SU-DHL-6 (cell line): ENCODE measurements around the gene NSD1.

Source experiments
- H2AFZ ChIP-seq: fragments of 200-600 bp; sonication (generic); 2 replicates; pipeline ENCODE4 v1.6.1; 2014; ENCODE audit warnings: low read depth, mild to moderate bottlenecking, moderate library complexity, mixed read lengths, antibody characterized with exemption, low read length; ENCODE audit not compliant: severe bottlenecking
- H3F3A ChIP-seq: fragments of 200-600 bp; shearing (Covaris generic); 2 replicates; pipeline ENCODE4 v1.6.0; 2016; ENCODE audit warnings: antibody characterized with exemption, mild to moderate bottlenecking; ENCODE audit not compliant: insufficient read depth
- H3K27ac ChIP-seq: fragments of 200-600 bp; sonication (generic); 2 replicates; pipeline ENCODE4 v1.5.1; 2016; ENCODE audit warnings: low read depth, mild to moderate bottlenecking, low read length, moderate library complexity, mixed read lengths
- H3K27me3 ChIP-seq: fragments of 200-600 bp; sonication (generic), shearing (Covaris generic); 2 replicates; pipeline ENCODE4 v1.6.0; 2014; ENCODE audit warnings: mild to moderate bottlenecking, low read length
- H3K36me3 ChIP-seq: fragments of 200-600 bp; sonication (generic); 2 replicates; pipeline ENCODE4 v1.6.1; 2014; ENCODE audit warnings: mild to moderate bottlenecking, low read length, mixed read lengths
- H3K4me2 ChIP-seq: fragments of 300-600, 200-600 bp; shearing (Covaris generic), sonication (generic); 2 replicates; pipeline ENCODE4 v1.6.0; 2014; ENCODE audit warnings: low read length, low read depth, mild to moderate bottlenecking; ENCODE audit not compliant: poor library complexity, severe bottlenecking
- H3K4me3 ChIP-seq: fragments of 200-600 bp; sonication (generic); 2 replicates; pipeline ENCODE4 v1.5.1; 2014; ENCODE audit warnings: antibody characterized with exemption, low read length, mild to moderate bottlenecking, mixed read lengths; ENCODE audit not compliant: insufficient read depth, poor library complexity, severe bottlenecking
- H3K79me2 ChIP-seq: fragments of 200-600 bp; sonication (generic); 2 replicates; pipeline ENCODE4 v1.6.1; 2014; ENCODE audit warnings: mild to moderate bottlenecking, low read length, moderate library complexity; ENCODE audit not compliant: insufficient read depth
- H3K9ac ChIP-seq: fragments of 200-600 bp; sonication (generic); 2 replicates; pipeline ENCODE4 v1.7.0; 2014; ENCODE audit warnings: mild to moderate bottlenecking, low read length
- H3K9me2 ChIP-seq: fragments of 200-600 bp; sonication (generic); replicated peaks from 2 replicates; pipeline ENCODE4 v1.6.1; 2014; ENCODE audit warnings: low read length; ENCODE audit not compliant: insufficient read depth
- H3K9me3 ChIP-seq: fragments of 200-600 bp; sonication (generic); 2 replicates; pipeline ENCODE4 v1.6.1; 2014; ENCODE audit warnings: low read length, mixed read lengths; ENCODE audit not compliant: insufficient read depth
- H4K20me1 ChIP-seq: fragments of 200-600 bp; sonication (generic); 2 replicates; pipeline ENCODE4 v1.6.1; 2014; ENCODE audit warnings: low read depth, mild to moderate bottlenecking, antibody characterized with exemption, low read length, moderate library complexity, mixed read lengths
- EZH2phosphoT487 ChIP-seq: fragments of 200-600 bp; sonication (generic), shearing (Covaris generic); conservative IDR thresholded peaks from 2 replicates; pipeline ENCODE4 v1.6.1; 2018; ENCODE audit warnings: mild to moderate bottlenecking, antibody characterized with exemption, low read length, moderate library complexity, mixed read lengths
- TF ChIP-seq, protein P1 (sequence below): fragments of 200-600 bp; sonication (generic); IDR thresholded peaks from one replicate; pipeline ENCODE4 v1.5.1; 2017; ENCODE audit warnings: antibody characterized with exemption, mild to moderate bottlenecking, low read length, moderate library complexity; ENCODE audit not compliant: insufficient read depth, poor library complexity, severe bottlenecking

The NSD1 gene

GRCh38 chr5:177233206-177233605 is 99.6 kb downstream of the NSD1 start:
- no peaks in the 10 kb centered on the region for H3K9me2 ChIP-seq
- no peaks in the 10 kb centered on the region for H3K27me3 ChIP-seq
- peaks cover 10% of the 10 kb centered on the region for H4K20me1 ChIP-seq
- H3F3A ChIP-seq, result peaks cover 22% of the 10 kb centered on the region; the same call in 1 of the 2 replicates
- no peak overlapping the region for H3K27ac ChIP-seq
- H3K9ac ChIP-seq, result no peak overlapping the region
- peaks cover 79% of the 10 kb centered on the region for H3K79me2 ChIP-seq
- H3K4me3 ChIP-seq, result no peak overlapping the region
- H2AFZ ChIP-seq, result no peak overlapping the region
- no peak for TF ChIP-seq EZH2phosphoT487
- no peak overlapping the region for H3K4me2 ChIP-seq
- peaks cover 36% of the 10 kb centered on the region for H3K36me3 ChIP-seq
- H3K9me3 ChIP-seq, result no peaks in the 10 kb centered on the region

- Histone ChIP-seq H3K9me3 (no peaks in the 10 kb centered on the region), H3F3A (peaks cover 22% of the 10 kb centered on the region; the same call in 1 of the 2 replicates), H3K9me2 (no peaks in the 10 kb centered on the region), H3K4me2 (no peak overlapping the region), H3K36me3 (peaks cover 42% of the 10 kb centered on the region), H3K79me2 (peaks cover 73% of the 10 kb centered on the region), H3K27me3 (no peaks in the 10 kb centered on the region), H3K9ac (no peak overlapping the region), H3K4me3 (no peak overlapping the region), H3K27ac (no peak overlapping the region), H4K20me1 (peaks cover 10% of the 10 kb centered on the region), H2AFZ (no peak overlapping the region)
- TF ChIP-seq EZH2phosphoT487, result no peak
- TF ChIP-seq, protein P1, sequence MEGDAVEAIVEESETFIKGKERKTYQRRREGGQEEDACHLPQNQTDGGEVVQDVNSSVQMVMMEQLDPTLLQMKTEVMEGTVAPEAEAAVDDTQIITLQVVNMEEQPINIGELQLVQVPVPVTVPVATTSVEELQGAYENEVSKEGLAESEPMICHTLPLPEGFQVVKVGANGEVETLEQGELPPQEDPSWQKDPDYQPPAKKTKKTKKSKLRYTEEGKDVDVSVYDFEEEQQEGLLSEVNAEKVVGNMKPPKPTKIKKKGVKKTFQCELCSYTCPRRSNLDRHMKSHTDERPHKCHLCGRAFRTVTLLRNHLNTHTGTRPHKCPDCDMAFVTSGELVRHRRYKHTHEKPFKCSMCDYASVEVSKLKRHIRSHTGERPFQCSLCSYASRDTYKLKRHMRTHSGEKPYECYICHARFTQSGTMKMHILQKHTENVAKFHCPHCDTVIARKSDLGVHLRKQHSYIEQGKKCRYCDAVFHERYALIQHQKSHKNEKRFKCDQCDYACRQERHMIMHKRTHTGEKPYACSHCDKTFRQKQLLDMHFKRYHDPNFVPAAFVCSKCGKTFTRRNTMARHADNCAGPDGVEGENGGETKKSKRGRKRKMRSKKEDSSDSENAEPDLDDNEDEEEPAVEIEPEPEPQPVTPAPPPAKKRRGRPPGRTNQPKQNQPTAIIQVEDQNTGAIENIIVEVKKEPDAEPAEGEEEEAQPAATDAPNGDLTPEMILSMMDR, result no peak
Measured at GRCh38 chr5:177233802-177234201, 100.2 kb downstream of the NSD1 start.

DNA sequence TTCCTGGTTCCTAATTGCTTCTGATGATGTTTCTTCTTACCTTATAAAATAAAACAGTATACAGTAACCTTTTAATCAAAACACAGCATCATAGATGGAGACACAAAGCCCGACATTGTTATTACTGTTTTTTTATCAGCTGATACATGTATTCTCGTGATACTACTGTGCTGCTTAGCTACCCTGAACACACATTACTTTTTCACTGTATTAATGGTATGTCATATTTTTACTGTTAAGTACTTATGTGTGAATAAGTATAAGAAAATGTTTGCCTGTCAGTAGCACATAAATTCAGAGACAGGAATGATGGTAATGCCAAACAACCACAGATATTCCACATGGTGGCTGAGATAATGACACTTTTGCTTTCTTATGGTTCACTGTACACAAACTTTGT is 101.3 kb downstream of the NSD1 start:
- TF ChIP-seq, protein P1, result no peak
- TF ChIP-seq EZH2phosphoT487, result no peak
- Histone ChIP-seq H3F3A (peaks cover 23% of the 10 kb centered on the region; the same call in 1 of the 2 replicates), H3K27me3 (no peaks in the 10 kb centered on the region), H3K27ac (no peak overlapping the region), H3K9me3 (no peaks in the 10 kb centered on the region), H4K20me1 (peaks cover 4% of the 10 kb centered on the region; the same call in 1 of the 2 replicates), H3K9ac (no peak overlapping the region), H3K9me2 (no peaks in the 10 kb centered on the region), H3K4me3 (no peak overlapping the region), H3K36me3 (peaks cover 47% of the 10 kb centered on the region), H3K4me2 (no peak overlapping the region), H2AFZ (no peak overlapping the region), H3K79me2 (peaks cover 62% of the 10 kb centered on the region)

- H3K4me2 ChIP-seq, result no peak overlapping the region
- peaks cover 18% of the 10 kb centered on the region; the same call in 1 of the 2 replicates for H3F3A ChIP-seq
- 0 out of 2 replicates have a peak, but pooled peaks cover 4% of the 10 kb centered on the region for H3K79me2 ChIP-seq
- no peak overlapping the region for H3K4me3 ChIP-seq
- no peak overlapping the region for H2AFZ ChIP-seq
- H4K20me1 ChIP-seq, result no peaks in the 10 kb centered on the region
- no peak overlapping the region for H3K27ac ChIP-seq
- peaks cover 64% of the 10 kb centered on the region for H3K36me3 ChIP-seq
- no peaks in the 10 kb centered on the region for H3K9me2 ChIP-seq
- no peaks in the 10 kb centered on the region for H3K9me3 ChIP-seq
- TF ChIP-seq, protein P1, result no peak
- TF ChIP-seq EZH2phosphoT487, result no peak
- H3K9ac ChIP-seq, result no peak overlapping the region
- H3K27me3 ChIP-seq, result no peaks in the 10 kb centered on the region
Measured at GRCh38 chr5:177241768-177242167, 108.2 kb downstream of the NSD1 start.
